ENCODE data around the gene ST7L. TPM values are rescaled to one million over a fixed set of nuclear protein-coding genes. Genes with fewer than 3 reads are reported as not detected.

ST7L gene
- total and polyA plus RNA-seq, 2 of the 4 experiments (the other 2 are of a cell fraction): 7.7 to 14.7 TPM

DNA sequence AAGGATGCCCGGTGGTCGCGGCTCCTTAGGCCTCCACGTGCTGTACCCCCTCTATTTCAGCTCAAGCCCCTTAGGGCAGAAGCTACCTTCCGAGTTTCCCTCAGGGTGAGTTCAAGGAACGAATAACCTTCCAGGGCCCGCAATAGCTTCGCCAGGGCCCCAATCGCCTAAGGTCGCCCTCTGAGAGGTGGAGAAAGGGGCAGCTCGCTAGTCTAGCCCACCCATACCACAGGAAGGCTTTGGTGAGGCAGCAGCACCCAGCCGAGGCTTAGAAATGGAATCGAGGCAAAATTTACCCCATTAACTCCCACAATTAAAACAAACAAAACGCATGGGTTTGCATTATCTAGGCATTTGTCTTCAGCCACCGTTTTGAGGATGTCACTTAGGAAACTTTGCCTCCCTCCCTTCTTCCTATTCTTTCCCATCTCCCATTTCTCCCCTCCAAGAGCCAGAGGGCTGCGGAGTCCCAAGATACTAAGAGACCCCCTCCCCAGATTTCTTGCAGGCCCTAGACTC, 109.2 kb downstream of the ST7L start:
- Histone ChIP-seq H4K8ac (ENCODE audit: low read depth in 2 of 2, low read length in 2 of 2) (no peak overlapping the region), H4K91ac (ENCODE audit: insufficient read depth, low read depth, low read length) (no peak overlapping the region), H3K79me1 (ENCODE audit: low read depth in 1 of 2, low read length in 2 of 2) (no peaks in the 10 kb centered on the region), H2AK9ac (replicated peaks; ENCODE audit: low read depth, low read length, poor library complexity) (no peak overlapping the region), H2BK5ac (ENCODE audit: low read depth, low read length, poor library complexity, severe bottlenecking) (no peak overlapping the region), H4K20me1 (ENCODE audit: insufficient read depth, low read length) (peaks cover 4% of the 10 kb centered on the region; the same call in 1 of the 2 replicates), H3K27ac (ENCODE audit: insufficient read depth, low read length) (no peak overlapping the region), H4K5ac (ENCODE audit: low read depth, low read length) (no peak overlapping the region), H3K56ac (ENCODE audit: extremely low read depth, insufficient read depth, low read length) (no peak overlapping the region), H3K27me3 (ENCODE audit: control insufficient read depth, insufficient read depth, low read length) (peaks cover 42% of the 10 kb centered on the region), H2BK120ac (ENCODE audit: low read depth, low read length) (no peak overlapping the region), H3K4me3 (ENCODE audit: insufficient read depth, low read depth, low read length) (no peak overlapping the region), H3K23ac (ENCODE audit: low read depth, low read length) (no peak overlapping the region), H2AK5ac (ENCODE audit: low read depth, low read length) (no peak overlapping the region), H3K4me2 (ENCODE audit: low read depth, low read length) (no peak overlapping the region), H3K18ac (ENCODE audit: low read depth, low read length) (no peak overlapping the region), H3K36me3 (ENCODE audit: control insufficient read depth, insufficient read depth, low read length) (no peaks in the 10 kb centered on the region), H3K9me3 (ENCODE audit: control insufficient read depth, insufficient read depth, low read length) (peaks cover 4% of the 10 kb centered on the region; the same call in 1 of the 2 replicates), H2BK20ac (ENCODE audit: low read depth, low read length) (no peak overlapping the region), H3K4me1 (ENCODE audit: control insufficient read depth, insufficient read depth, low read length) (peaks cover 20% of the 10 kb centered on the region), H3K4ac (ENCODE audit: low read depth, low read length) (no peak overlapping the region), H2AFZ (replicated peaks; ENCODE audit: low read length, poor library complexity) (no peak overlapping the region), H3K9me1 (ENCODE audit: insufficient read depth, low read length) (peaks cover 10% of the 10 kb centered on the region), H2BK15ac (ENCODE audit: low read depth, low read length) (no peak overlapping the region), H3K9ac (ENCODE audit: low read depth, low read length) (no peak overlapping the region), H3K14ac (replicated peaks; ENCODE audit: low read depth, low read length) (no peak overlapping the region)
- DNase-seq (no peak), ATAC-seq (ENCODE audit: low read depth) (no peak)
- 40% methylated on average over 1 of the region's 16 CpGs; no CpG with 5 or more reads in 1 of the 2 experiments for WGBS, 2 experiments (ENCODE audit: extremely low coverage in 2 of 2, insufficient read length in 1 of 2)
- dilution Hi-C loops (cut with HindIII; ENCODE audit: low sequenced_read_pairs, unreplicated experiment) (no loop called here), in situ Hi-C loops (cut with MboI; ENCODE audit: low sequenced_read_pairs) (loop anchor here (10.0 kb wide), 1 partner anchor 195 kb away; the partner anchor contains the start of gene RHOC), intact Hi-C loops (cut with micrococcal nuclease) (no loop called here)
- no TSS peak for BruUV-seq (replicated peaks)
- TF ChIP-seq POLR2A (IDR thresholded peaks at IDR 0.05; ENCODE audit: low read depth, low read length) (no peak), USF2 (IDR thresholded peaks at IDR 0.05; ENCODE audit: low read depth, low read length) (no peak), MAZ (IDR thresholded peaks at IDR 0.05; ENCODE audit: borderline replicate concordance, low read depth, low read length) (no peak), CTCF (conservative IDR thresholded peaks at IDR 0.05; ENCODE audit: low read depth, low read length) (no peak), RAD21 (IDR thresholded peaks at IDR 0.05; ENCODE audit: low read length) (no peak), BHLHE40 (IDR thresholded peaks at IDR 0.05; ENCODE audit: low read depth, low read length) (no peak), MAFK (IDR thresholded peaks at IDR 0.05; ENCODE audit: low read depth, low read length) (no peak), RCOR1 (IDR thresholded peaks at IDR 0.05; ENCODE audit: insufficient replicate concordance, low read length) (no peak), RFX5 (IDR thresholded peaks at IDR 0.05; ENCODE audit: low read depth, low read length) (no peak), CHD1 (IDR thresholded peaks at IDR 0.05; ENCODE audit: low read depth, low read length) (no peak), ELK1 (IDR thresholded peaks at IDR 0.05; ENCODE audit: borderline replicate concordance, low read depth, low read length) (no peak), MXI1 (IDR thresholded peaks at IDR 0.05; ENCODE audit: borderline replicate concordance, low read depth, low read length) (no peak)
- ChIA-PET CTCF (no interaction called here), POLR2A (ENCODE audit: unreplicated experiment) (no interaction called here)

Data from IMR-90 (cell line).